Endothelial cell of umbilical vein (primary cell): ENCODE results near the gene LIMCH1. TPM values are rescaled to one million over a fixed set of nuclear protein-coding genes. Genes with fewer than 3 reads are reported as not detected.

Experiments
- BruUV-seq: library from RNA; stranded (reverse); fragments of 400-500 nt; replicated peaks from 2 replicates; lab custom pipeline; 2021; lab: Mats Ljungman, UMichigan
- CTCF ChIA-PET: fragments of 300-600, 350-600 bp; sonication (Branson Sonifier 250); formaldehyde crosslinking; loops from one replicate; lab custom pipeline; 2021; ENCODE audit warnings: antibody characterized with exemption, inconsistent platforms; lab: Charles Lee
- POLR2A ChIA-PET: fragments of 300-600, 350-600 bp; sonication (Branson Sonifier 250); formaldehyde crosslinking; loops from one replicate; lab custom pipeline; 2021; ENCODE audit warnings: antibody characterized with exemption, inconsistent platforms; lab: Charles Lee
- DNase-seq: peaks from one replicate; pipeline ENCODE4 v3.0.0-alpha.2; 2011; ENCODE audit warnings: low read depth, low spot score
- FAIRE-seq: peaks from 2 replicates; lab custom pipeline; 2011; peaks lifted over from hg19 to GRCh38; lab: Jason Lieb, UNC
- H2AFZ ChIP-seq: 2 replicates; pipeline ENCODE4 v1.6.0; 2012; ENCODE audit warnings: low read depth, low read length, control low read depth, inconsistent platforms
- H3K27ac ChIP-seq: 2 replicates; pipeline ENCODE4 v1.5.1; 2011; ENCODE audit warnings: low read depth, mild to moderate bottlenecking, control low read depth, low read length, moderate library complexity; ENCODE audit not compliant: insufficient read depth
- H3K27me3 ChIP-seq, 2 experiments: 2 replicates each; pipeline versions ENCODE4 v1.6.0 to v1.6.1; 2011; ENCODE audit warnings: low read length in 2 of 2, mixed read lengths in 1 of 2; ENCODE audit not compliant: control insufficient read depth in 2 of 2, insufficient read depth in 2 of 2
- H3K36me3 ChIP-seq, 2 experiments: 2 replicates in 1 of 2; 3 replicates in 1 of 2; pipeline ENCODE4 v1.5.1; 2011; ENCODE audit warnings: low read length in 2 of 2, mild to moderate bottlenecking in 1 of 2, moderate library complexity in 1 of 2; ENCODE audit not compliant: control insufficient read depth in 2 of 2, insufficient read depth in 2 of 2; ENCODE audit errors: extremely low read depth in 1 of 2
- H3K4me1 ChIP-seq: 3 replicates; pipeline ENCODE4 v1.5.1; 2011; ENCODE audit warnings: mild to moderate bottlenecking, low read length; ENCODE audit not compliant: control insufficient read depth, insufficient read depth; ENCODE audit errors: extremely low read depth
- H3K4me2 ChIP-seq: 2 replicates; pipeline ENCODE4 v1.6.1; 2011; ENCODE audit warnings: low read length, control low read depth, mixed read lengths; ENCODE audit not compliant: insufficient read depth
- H3K4me3 ChIP-seq, 3 experiments: fragments of 200-600 bp in 1 of 3; sonication (generic), shearing (Covaris generic) in 1 of 3; replicated peaks in 1 of 3; 2 replicates each; pipeline ENCODE4 v1.5.1; 2011 to 2016; ENCODE audit warnings: control low read depth in 3 of 3, low read length in 3 of 3, mild to moderate bottlenecking in 2 of 3, inconsistent platforms in 1 of 3, low read depth in 1 of 3, moderate library complexity in 1 of 3; ENCODE audit not compliant: insufficient read depth in 1 of 3
- H3K79me2 ChIP-seq: 2 replicates; pipeline ENCODE4 v1.6.0; 2012; ENCODE audit warnings: low read length, inconsistent platforms; ENCODE audit not compliant: control insufficient read depth, insufficient read depth
- H3K9ac ChIP-seq: replicated peaks from 2 replicates; pipeline ENCODE3; 2011; ENCODE audit warnings: low read length, control low read depth; ENCODE audit not compliant: insufficient read depth; ENCODE audit errors: extremely low read depth
- H3K9me1 ChIP-seq: replicated peaks from 3 replicates; pipeline ENCODE4 v1.6.0; 2011; ENCODE audit warnings: mild to moderate bottlenecking, low read length; ENCODE audit not compliant: control insufficient read depth, insufficient read depth; ENCODE audit errors: extremely low read depth
- H3K9me3 ChIP-seq: replicated peaks from 2 replicates; pipeline ENCODE4 v1.5.1; 2012; ENCODE audit warnings: low read length, inconsistent platforms; ENCODE audit not compliant: control insufficient read depth, insufficient read depth
- H4K20me1 ChIP-seq: replicated peaks from 2 replicates; pipeline ENCODE3; 2011; ENCODE audit warnings: mild to moderate bottlenecking, low read length; ENCODE audit not compliant: control insufficient read depth, insufficient read depth; ENCODE audit errors: extremely low read depth
- EZH2 ChIP-seq: IDR thresholded peaks from 2 replicates; pipeline ENCODE4 v1.6.1; 2012; ENCODE audit warnings: borderline replicate concordance, low read depth, mild to moderate bottlenecking, moderate library complexity, low read length, inconsistent platforms; ENCODE audit not compliant: severe bottlenecking
- FOS ChIP-seq: IDR thresholded peaks from 2 replicates; pipeline ENCODE4 v1.6.1; 2011; ENCODE audit warnings: mild to moderate bottlenecking, low read length, moderate library complexity, borderline replicate concordance; ENCODE audit not compliant: insufficient read depth
- GATA2 ChIP-seq: IDR thresholded peaks from 2 replicates; pipeline ENCODE4 v1.7.0; 2011; ENCODE audit warnings: low read depth, mild to moderate bottlenecking, moderate library complexity, mixed read lengths, low read length; ENCODE audit not compliant: insufficient read length, insufficient read depth
- JUN ChIP-seq: IDR thresholded peaks from 2 replicates; pipeline ENCODE4 v1.6.1; 2011; ENCODE audit warnings: borderline replicate concordance, low read depth; ENCODE audit not compliant: insufficient read length, insufficient read depth
- MYC ChIP-seq: IDR thresholded peaks from one replicate; pipeline ENCODE4 v1.6.1; 2011; ENCODE audit warnings: mild to moderate bottlenecking, low read depth, low read length
- POLR2A ChIP-seq: IDR thresholded peaks from 2 replicates; pipeline ENCODE4 v1.6.1; 2012; ENCODE audit warnings: low read depth, mild to moderate bottlenecking, control low read depth, low read length
- POLR2AphosphoS5 ChIP-seq: IDR thresholded peaks from 2 replicates; pipeline ENCODE4 v1.6.1; 2012; ENCODE audit warnings: low read depth, mild to moderate bottlenecking, control low read depth, low read length, moderate library complexity; ENCODE audit not compliant: insufficient read depth
- dilution Hi-C: fragments of 300-500 bp; cut with MboI; formaldehyde crosslinking; loops from one replicate; pipeline ENCODE4 v1.15.0; 2019; ENCODE audit warnings: low sequenced_read_pairs; ENCODE audit not compliant: extremely low pct_ligation_motif_present
- intact Hi-C: fragments of 100-400 bp; cut with micrococcal nuclease; formaldehyde crosslinking; loops from one replicate; pipeline ENCODE4 v1.10.0; 2022
- polyA plus RNA-seq, 4 experiments: library from polyadenylated mRNA; depleted of rRNA in 3 of 4; stranded (reverse) in 3 of 4; unstranded in 1 of 4; fragments of >200 nt; gene quantifications; 2 replicates each; pipeline versions ENCODE4 v1.2.1 to v1.2.3, GENCODE V29; 2011 to 2012; ENCODE audit warnings: missing spikeins in 1 of 4
- total RNA-seq: library from RNA; stranded (reverse); gene quantifications from 2 replicates; pipeline ENCODE4 v1.2.3, GENCODE V29; 2021
- TF ChIP-seq, protein P1 (sequence below): IDR thresholded peaks from 2 replicates; pipeline ENCODE4 v1.6.1; 2011; ENCODE audit not compliant: insufficient read depth, insufficient read length
- TF ChIP-seq, protein P2 (sequence below), 2 donors: IDR thresholded peaks; 1 replicate in 1 of 2; 2 replicates in 1 of 2; pipeline ENCODE4 v1.5.1; 2011; ENCODE audit warnings: low read length in 2 of 2, mild to moderate bottlenecking in 2 of 2, moderate library complexity in 2 of 2, control low read depth in 1 of 2, inconsistent platforms in 1 of 2, low read depth in 1 of 2; ENCODE audit not compliant: insufficient read depth in 1 of 2; ENCODE audit errors: extremely low read depth in 1 of 2

The LIMCH1 gene
- total and polyA plus RNA-seq, 2 donors (not counting 3 experiments of a cell fraction or from before 2014, with no cell fraction given) = 14.3 to 32.8 TPM

- no peak overlapping the region for H3K9ac ChIP-seq
- H3K9me3 ChIP-seq = no peaks in the 10 kb centered on the region
- H3K36me3 ChIP-seq = no peaks in the 10 kb centered on the region
- no peak overlapping the region for H3K4me3 ChIP-seq
- no peak overlapping the region for H3K27ac ChIP-seq
- POLR2A ChIA-PET = no interaction called here
- no peak for FAIRE-seq
- DNase-seq = no peak
- no peaks in the 10 kb centered on the region for H3K9me1 ChIP-seq
- no peaks in the 10 kb centered on the region for H4K20me1 ChIP-seq
- no peak overlapping the region for H2AFZ ChIP-seq
- intact Hi-C loops (loop anchor here (5.0 kb wide), 1 partner anchor 60 kb away; no protein-coding TSS in a partner anchor), dilution Hi-C loops (no loop called here)
- no peaks in the 10 kb centered on the region for H3K79me2 ChIP-seq
- BruUV-seq = no TSS peak
- no peaks in the 10 kb centered on the region for H3K4me1 ChIP-seq
- H3K27me3 ChIP-seq = peaks cover 0 to 9% of the 10 kb centered on the region in 2 experiments
- CTCF ChIA-PET = interaction anchor here (0.7 kb wide), 1 partner anchor 126 kb away, joined by 4 read pairs; no protein-coding TSS in a partner anchor
- no peak overlapping the region for H3K4me2 ChIP-seq
- TF ChIP-seq POLR2AphosphoS5 = no peak
- TF ChIP-seq EZH2 = no peak
- no peak for TF ChIP-seq MYC
- TF ChIP-seq, protein P1, sequence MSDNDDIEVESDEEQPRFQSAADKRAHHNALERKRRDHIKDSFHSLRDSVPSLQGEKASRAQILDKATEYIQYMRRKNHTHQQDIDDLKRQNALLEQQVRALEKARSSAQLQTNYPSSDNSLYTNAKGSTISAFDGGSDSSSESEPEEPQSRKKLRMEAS = no peak
- TF ChIP-seq GATA2 = no peak
- TF ChIP-seq FOS = no peak
- TF ChIP-seq JUN = no peak
- TF ChIP-seq POLR2A = no peak
- TF ChIP-seq, protein P2, sequence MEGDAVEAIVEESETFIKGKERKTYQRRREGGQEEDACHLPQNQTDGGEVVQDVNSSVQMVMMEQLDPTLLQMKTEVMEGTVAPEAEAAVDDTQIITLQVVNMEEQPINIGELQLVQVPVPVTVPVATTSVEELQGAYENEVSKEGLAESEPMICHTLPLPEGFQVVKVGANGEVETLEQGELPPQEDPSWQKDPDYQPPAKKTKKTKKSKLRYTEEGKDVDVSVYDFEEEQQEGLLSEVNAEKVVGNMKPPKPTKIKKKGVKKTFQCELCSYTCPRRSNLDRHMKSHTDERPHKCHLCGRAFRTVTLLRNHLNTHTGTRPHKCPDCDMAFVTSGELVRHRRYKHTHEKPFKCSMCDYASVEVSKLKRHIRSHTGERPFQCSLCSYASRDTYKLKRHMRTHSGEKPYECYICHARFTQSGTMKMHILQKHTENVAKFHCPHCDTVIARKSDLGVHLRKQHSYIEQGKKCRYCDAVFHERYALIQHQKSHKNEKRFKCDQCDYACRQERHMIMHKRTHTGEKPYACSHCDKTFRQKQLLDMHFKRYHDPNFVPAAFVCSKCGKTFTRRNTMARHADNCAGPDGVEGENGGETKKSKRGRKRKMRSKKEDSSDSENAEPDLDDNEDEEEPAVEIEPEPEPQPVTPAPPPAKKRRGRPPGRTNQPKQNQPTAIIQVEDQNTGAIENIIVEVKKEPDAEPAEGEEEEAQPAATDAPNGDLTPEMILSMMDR (IDR thresholded peaks at IDR 0.05; ENCODE audit: extremely low read depth in 1 of 2, insufficient read depth in 1 of 2, low read depth in 1 of 2, low read length in 2 of 2) = no peak
Observed at GRCh38 chr4:41517747-41518146, 20.2 kb upstream of the LIMCH1 start.
